HTR-8/SVneo (cell line): ENCODE data around the gene SCN3B.
A peak's percentile ranks its signal among the peaks of the same experiment; 100 is the strongest.

Experiments
- DNase-seq: peaks from one replicate; pipeline ENCODE4 v3.0.0; 2011; ENCODE audit warnings: low spot score, mixed read lengths; ENCODE audit not compliant: insufficient read length
- FAIRE-seq: peaks from 2 replicates; lab custom pipeline; 2011; peaks lifted over from hg19 to GRCh38; lab: Jason Lieb, UNC

SCN3B gene

DNA sequence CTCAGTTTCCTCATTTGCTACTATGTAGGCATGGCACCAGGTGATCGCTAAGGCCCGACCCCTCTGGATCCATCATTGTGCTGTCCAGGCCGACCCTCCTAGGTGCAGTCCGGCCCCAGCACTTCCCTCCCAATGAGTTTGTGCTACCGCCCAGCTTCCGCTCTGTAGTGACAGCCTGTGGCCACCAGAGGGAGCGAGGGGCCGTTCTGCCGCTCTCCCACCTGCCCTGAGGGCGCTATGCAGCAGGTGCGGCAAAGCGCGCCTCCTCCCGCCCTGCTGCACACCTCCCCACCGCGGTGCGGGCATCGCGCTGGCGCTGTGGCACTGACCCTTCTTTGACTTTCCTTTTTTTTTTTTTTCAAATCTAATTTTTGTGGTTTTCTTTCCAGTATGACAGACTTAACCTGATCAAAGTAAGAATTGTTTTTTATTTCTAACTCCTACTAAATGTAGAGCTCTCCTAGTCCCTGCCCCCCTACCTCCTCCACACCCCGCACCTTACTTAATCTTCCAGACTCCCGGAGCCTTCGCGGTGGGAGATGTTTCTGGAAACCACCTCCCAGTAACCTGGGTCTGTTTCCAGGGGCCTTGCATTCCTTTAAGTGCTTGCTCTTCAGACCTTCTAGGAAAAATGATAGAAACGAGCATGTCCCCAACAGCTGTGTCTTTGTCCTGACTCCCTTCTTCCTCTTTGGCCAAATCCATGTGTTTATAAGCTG lies 73.7 kb downstream of the SCN3B start:
- no peak for FAIRE-seq
- DNase-seq = peak; percentile 53

DNA sequence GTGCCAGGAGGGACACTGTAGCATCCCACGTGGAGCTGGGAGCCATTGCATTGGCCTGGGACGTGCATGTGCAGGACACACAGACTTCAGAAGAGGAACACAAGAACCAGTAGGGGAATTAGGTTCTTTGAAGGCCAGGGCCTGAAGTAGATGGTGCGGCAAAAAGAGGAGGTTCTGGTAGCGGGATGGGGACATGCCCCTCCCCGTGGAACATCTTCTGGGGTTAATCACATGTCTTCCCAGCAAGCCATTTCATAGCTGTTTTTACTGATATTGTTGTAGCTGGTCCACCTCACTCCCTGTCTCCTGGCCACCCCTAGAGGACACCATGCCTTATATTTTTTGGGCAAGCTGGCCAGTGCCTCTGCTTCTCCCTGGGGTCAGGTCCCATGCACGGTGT lies 74.3 kb downstream of the SCN3B start:
- DNase-seq (no peak), FAIRE-seq (no peak)

DNA sequence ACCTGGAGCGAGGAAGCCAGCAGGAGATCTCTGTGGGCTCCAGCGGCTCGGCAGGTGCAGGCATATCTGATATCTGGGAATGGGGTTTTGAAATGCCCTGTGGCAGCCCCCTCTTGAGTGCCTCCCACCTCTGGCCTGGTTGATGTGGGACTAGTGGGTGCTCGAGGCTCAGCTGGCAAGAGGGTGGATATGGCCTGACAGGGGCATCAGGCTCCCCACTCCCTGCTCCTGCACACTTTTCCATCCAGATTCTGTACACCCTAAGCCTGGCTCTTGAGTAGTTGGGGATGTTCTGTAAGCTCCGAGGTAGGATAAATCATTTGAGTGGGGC lies 75.0 kb downstream of the SCN3B start:
- no peak for DNase-seq
- FAIRE-seq = no peak
